Panc1 (cell line): Measurements from ENCODE around the gene UBE2M.
A peak's percentile ranks its signal among the peaks of the same experiment; 100 is the strongest.

Experiments
- CTCF ChIP-seq: fragments of 450-650 bp; IDR thresholded peaks from 2 replicates; pipeline ENCODE4 v1.5.1; 2017; ENCODE audit warnings: mild to moderate bottlenecking
- POLR2AphosphoS5 ChIP-seq: IDR thresholded peaks from 2 replicates; pipeline ENCODE4 v1.6.1; 2012; ENCODE audit warnings: mild to moderate bottlenecking, low read depth, low read length, moderate library complexity
- REST ChIP-seq, 2 experiments: IDR thresholded peaks; 2 replicates each; pipeline ENCODE4 v1.6.1; 2011 to 2012; ENCODE audit warnings: low read depth in 2 of 2, control low read depth in 1 of 2, low read length in 1 of 2, mild to moderate bottlenecking in 1 of 2, moderate library complexity in 1 of 2; ENCODE audit not compliant: insufficient read depth in 1 of 2
- SIN3A ChIP-seq: IDR thresholded peaks from 2 replicates; pipeline ENCODE4 v1.6.1; 2012; ENCODE audit warnings: low read depth, mild to moderate bottlenecking, low read length, moderate library complexity, borderline replicate concordance; ENCODE audit not compliant: insufficient read depth
- TCF7L2 ChIP-seq: IDR thresholded peaks from 2 replicates; pipeline ENCODE4 v1.6.1; 2011; ENCODE audit warnings: mild to moderate bottlenecking, low read depth, low read length, inconsistent platforms

- TF ChIP-seq SIN3A: no peak
- no peak for TF ChIP-seq CTCF
- 0 out of 2 replicates have a peak, but pooled peaks have one; percentile 25 for TF ChIP-seq POLR2AphosphoS5
- TF ChIP-seq REST (IDR thresholded peaks at IDR 0.05; ENCODE audit: insufficient read depth in 1 of 2, low read depth in 2 of 2, low read length in 1 of 2): no peak
- no peak for TF ChIP-seq TCF7L2
These were observed 10.8 kb downstream of the UBE2M start for GRCh38 chr19:58547323-58548312.
